Kidney (tissue), 14 donors: Measurements from ENCODE around the gene CORO7. TPM values are rescaled to one million over a fixed set of nuclear protein-coding genes. Genes with fewer than 3 reads are reported as not detected.

ENCODE experiments used
- DNase-seq, 5 donors: peaks; one replicate each; pipeline ENCODE4 v3.0.0-alpha.2; 2013 to 2020
- FAIRE-seq: peaks from 2 replicates; lab custom pipeline; 2012; peaks lifted over from hg19 to GRCh38; lab: Jason Lieb, UNC
- H3K27ac ChIP-seq, 2 donors: one replicate each; pipeline ENCODE4 v1.7.0; 2013; ENCODE audit warnings: low read depth in 2 of 2, low read length in 2 of 2, inconsistent platforms in 1 of 2
- H3K27me3 ChIP-seq: one replicate; pipeline ENCODE4 v1.7.1; 2013; ENCODE audit warnings: low read length, inconsistent platforms; ENCODE audit not compliant: control insufficient read depth, insufficient read depth
- H3K36me3 ChIP-seq, 3 donors: one replicate each; pipeline versions ENCODE4 v1.7.0 to v1.7.1; 2013; ENCODE audit warnings: low read length in 3 of 3, control low read depth in 1 of 3, inconsistent platforms in 1 of 3; ENCODE audit not compliant: insufficient read depth in 3 of 3, control insufficient read depth in 2 of 3
- H3K4me1 ChIP-seq, 3 donors: one replicate each; pipeline versions ENCODE4 v1.7.0 to v1.7.1; 2013; ENCODE audit warnings: low read length in 3 of 3, inconsistent platforms in 1 of 3, low read depth in 1 of 3; ENCODE audit not compliant: control insufficient read depth in 2 of 3, insufficient read depth in 2 of 3
- H3K4me3 ChIP-seq, 3 donors: one replicate each; pipeline versions ENCODE4 v1.7.0 to v1.8.1; 2013; ENCODE audit warnings: low read length in 3 of 3, control low read depth in 1 of 3, inconsistent platforms in 1 of 3
- H3K9ac ChIP-seq, 3 donors: one replicate each; pipeline versions ENCODE4 v1.7.0 to v1.7.1; 2013; ENCODE audit warnings: low read length in 3 of 3, control low read depth in 1 of 3, inconsistent platforms in 1 of 3
- H3K9me3 ChIP-seq, 3 donors: one replicate each; pipeline versions ENCODE4 v1.7.0 to v1.7.1; 2013; ENCODE audit warnings: low read length in 3 of 3, control low read depth in 1 of 3, inconsistent platforms in 1 of 3; ENCODE audit not compliant: control insufficient read depth in 2 of 3, insufficient read depth in 1 of 3
- CTCF ChIP-seq: IDR thresholded peaks from 3 replicates; pipeline ENCODE4 v1.5.1; 2012; ENCODE audit warnings: mild to moderate bottlenecking, moderate library complexity, borderline replicate concordance; ENCODE audit not compliant: insufficient read depth; ENCODE audit errors: extremely low read depth
- intact Hi-C: fragments of 100-400 bp; cut with DNase I; formaldehyde crosslinking; loops from one replicate; pipeline ENCODE4 v1.11.1; 2022
- polyA plus RNA-seq: library from polyadenylated mRNA; stranded (reverse); fragments of 350-450 nt; fragmentation: Illumina TruSeq; extraction: RNeasy Lipid Tissue Mini Kit (QIAGEN cat#74804); gene quantifications from one replicate; pipeline ENCODE4 v1.2.3, GENCODE V29; 2014; ENCODE audit warnings: low read depth, low replicate concordance; ENCODE audit not compliant: insufficient read depth
- total RNA-seq: library from RNA; stranded (reverse); fragmentation: NEBNext Ultra II Directional; extraction: Animal tissue kit (Norgen Biotek cat#: 25700); gene quantifications from one replicate; pipeline ENCODE4 v1.2.1, GENCODE V29; 2021
- donor health status: control.
- donor health status: control.
- donor health status: control.
- donor health status: control.
- donor health status: control.
- donor health status: DM: yes; HTN: yes; CAD: no.
- donor health status: Normal renal cell carcinoma (clear cell type).

The CORO7 gene
- total and polyA plus RNA-seq, 2 donors from 2014 or later: 9.8 to 50.1 TPM

- peaks cover 0 to 4% (median 2%) of the 10 kb centered on the region in 3 donors for H3K36me3 ChIP-seq
- no peak for FAIRE-seq
Measured at GRCh38 chr16:4383591-4384444, 32.6 kb downstream of the CORO7 start.

GRCh38 chr16:4382795-4383357, 33.5 kb downstream of the CORO7 start:
- Histone ChIP-seq H3K27ac (no peak overlapping the region), H3K36me3 (peaks cover 0 to 4% (median 2%) of the 10 kb centered on the region in 3 donors), H3K4me1 (peaks cover 2 to 50% (median 18%) of the 10 kb centered on the region in 3 donors), H3K27me3 (no peaks in the 10 kb centered on the region), H3K9ac (no peak overlapping the region), H3K9me3 (no peaks in the 10 kb centered on the region), H3K4me3 (no peak overlapping the region)
- intact Hi-C loops: no loop called here
- TF ChIP-seq CTCF: no peak
- FAIRE-seq: no peak
- DNase-seq: peak in 1 of 5 donors; percentile 38

More at GRCh38 chr16:4383591-4384444, 32.6 kb downstream of the CORO7 start:
- H3K27me3 ChIP-seq: no peaks in the 10 kb centered on the region
- no peak for TF ChIP-seq CTCF
- no peaks in the 10 kb centered on the region for H3K9me3 ChIP-seq
- intact Hi-C loops: no loop called here
- no peak overlapping the region for H3K4me3 ChIP-seq
- peak in 1 of 5 donors; percentile 45 for DNase-seq
- no peak overlapping the region for H3K27ac ChIP-seq
- peaks cover 2 to 45% (median 9%) of the 10 kb centered on the region in 3 donors for H3K4me1 ChIP-seq
- no peak overlapping the region for H3K9ac ChIP-seq

GRCh38 chr16:4381935-4382794, 34.2 kb downstream of the CORO7 start:
- Histone ChIP-seq H3K27me3 (no peaks in the 10 kb centered on the region), H3K9ac (peak overlapping the region in 1 of 3 donors; percentile 5), H3K36me3 (peaks cover 0 to 4% (median 2%) of the 10 kb centered on the region in 3 donors), H3K27ac (peak overlapping the region; percentile 5 to 51), H3K9me3 (no peaks in the 10 kb centered on the region), H3K4me3 (no peak overlapping the region), H3K4me1 (peaks cover 2 to 51% (median 23%) of the 10 kb centered on the region in 3 donors)
- intact Hi-C loops: no loop called here
- FAIRE-seq (no peak), DNase-seq (peak in 1 of 5 donors; percentile 50)
- no peak for TF ChIP-seq CTCF
